Stomach smooth muscle (tissue), 2 donors: Measurements from ENCODE around the gene TRPM3.
"Not testable (repeated sequence)": the region's sequence is repeated elsewhere in the genome, so short reads cannot be mapped to it uniquely, and the experiment has no call there.

ENCODE experiments used
- H3K27ac ChIP-seq: one replicate; pipeline ENCODE4 v1.7.0; 2013; ENCODE audit warnings: mild to moderate bottlenecking, low read length, inconsistent platforms
- H3K27me3 ChIP-seq, 2 donors: one replicate each; pipeline ENCODE4 v1.7.0; 2013; ENCODE audit warnings: low read length in 2 of 2; ENCODE audit not compliant: insufficient read depth in 2 of 2, control insufficient read depth in 1 of 2
- H3K36me3 ChIP-seq, 2 donors: one replicate each; pipeline ENCODE4 v1.7.0; 2013; ENCODE audit warnings: low read length in 2 of 2; ENCODE audit not compliant: control insufficient read depth in 2 of 2, insufficient read depth in 2 of 2
- H3K4me1 ChIP-seq: one replicate; pipeline ENCODE4 v1.7.0; 2013; ENCODE audit warnings: low read length; ENCODE audit not compliant: control insufficient read depth, insufficient read depth
- H3K4me3 ChIP-seq, 2 donors: one replicate each; pipeline ENCODE4 v1.7.0; 2013; ENCODE audit warnings: low read length in 2 of 2
- H3K9ac ChIP-seq, 2 donors: one replicate each; pipeline ENCODE4 v1.7.0; 2013; ENCODE audit warnings: low read length in 2 of 2, mild to moderate bottlenecking in 1 of 2
- H3K9me3 ChIP-seq, 2 donors: one replicate each; pipeline ENCODE4 v1.7.0; 2013; ENCODE audit warnings: low read length in 2 of 2; ENCODE audit not compliant: control insufficient read depth in 2 of 2
- donor health status: healthy.
- donor health status: Pancreatic carcinoma.

The TRPM3 gene

DNA sequence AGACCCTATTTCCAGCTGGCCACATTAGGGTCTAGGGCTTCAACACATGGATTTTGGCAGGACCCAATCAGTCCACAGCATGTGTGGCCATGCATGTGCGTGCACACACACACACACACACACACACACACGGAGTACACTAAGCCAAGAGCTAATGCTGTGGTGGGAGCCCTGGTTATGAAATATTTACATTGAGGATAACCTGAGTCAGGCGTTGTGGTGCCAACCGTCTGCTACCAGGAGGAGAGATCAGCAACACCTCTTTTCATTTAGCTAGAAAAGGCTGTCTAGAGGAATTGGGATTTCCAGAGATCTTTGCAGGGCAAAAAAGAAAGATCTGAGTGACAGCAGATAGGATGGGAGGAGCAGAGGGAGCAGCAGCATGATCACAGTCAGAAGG is 141.5 kb downstream of the TRPM3 start:
- peaks cover 0 to 2% of the 10 kb centered on the region in 2 donors for H3K27me3 ChIP-seq
- H3K4me3 ChIP-seq: no peak overlapping the region
- H3K4me1 ChIP-seq: no peaks in the 10 kb centered on the region
- no peak overlapping the region for H3K9ac ChIP-seq
- H3K27ac ChIP-seq: no peak overlapping the region
- H3K36me3 ChIP-seq: no peaks in the 10 kb centered on the region
- peaks cover 0 to 2% of the 10 kb centered on the region in 2 donors for H3K9me3 ChIP-seq

- no peak overlapping the region for H3K4me3 ChIP-seq
- no peaks in the 10 kb centered on the region for H3K9me3 ChIP-seq
- H3K27ac ChIP-seq: no peak overlapping the region
- H3K27me3 ChIP-seq: peaks cover 0 to 2% of the 10 kb centered on the region in 2 donors
- H3K4me1 ChIP-seq: no peaks in the 10 kb centered on the region
- no peaks in the 10 kb centered on the region for H3K36me3 ChIP-seq
- no peak overlapping the region for H3K9ac ChIP-seq
These were observed 143.3 kb downstream of the TRPM3 start for GRCh38 chr9:70978085-70978484.

- Histone ChIP-seq H3K9ac (no peak overlapping the region), H3K4me3 (no peak overlapping the region), H3K36me3 (no peaks in the 10 kb centered on the region), H3K27me3 (peaks cover 0 to 2% of the 10 kb centered on the region in 2 donors), H3K9me3 (no peaks in the 10 kb centered on the region), H3K27ac (no peak overlapping the region), H3K4me1 (no peaks in the 10 kb centered on the region)
These were observed 145.6 kb downstream of the TRPM3 start for GRCh38 chr9:70975821-70976220.

GRCh38 chr9:70971723-70972122 is 149.7 kb downstream of the TRPM3 start:
- no peaks in the 10 kb centered on the region for H3K4me1 ChIP-seq
- no peak overlapping the region for H3K27ac ChIP-seq
- H3K36me3 ChIP-seq: no peaks in the 10 kb centered on the region
- no peaks in the 10 kb centered on the region for H3K9me3 ChIP-seq
- H3K9ac ChIP-seq: no peak overlapping the region
- H3K4me3 ChIP-seq: no peak overlapping the region
- H3K27me3 ChIP-seq: peaks cover 0 to 2% of the 10 kb centered on the region in 2 donors

DNA sequence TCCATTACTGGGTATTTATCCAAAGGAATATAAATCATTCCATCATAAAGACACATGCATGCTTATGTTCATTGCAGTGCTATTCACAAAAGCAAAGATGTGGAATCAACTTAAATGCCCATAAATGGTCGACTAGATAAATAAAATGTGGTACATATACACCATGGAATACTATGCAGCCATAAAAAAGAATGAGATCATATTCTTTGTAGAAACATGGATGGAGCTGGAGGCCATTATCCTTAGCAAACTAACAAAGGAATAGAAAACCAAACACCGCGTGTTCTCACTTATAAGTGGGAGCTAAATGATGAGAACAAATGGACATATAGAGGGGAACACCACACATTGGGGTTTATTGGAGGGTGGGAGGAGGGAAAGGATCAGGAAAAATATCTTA is 155.0 kb downstream of the TRPM3 start:
- not testable (repeated sequence) for H3K9ac ChIP-seq, H3K36me3 ChIP-seq, H3K4me3 ChIP-seq, H3K27me3 ChIP-seq, H3K4me1 ChIP-seq, H3K27ac ChIP-seq, H3K9me3 ChIP-seq

- Histone ChIP-seq H3K9me3 (peaks cover 0 to 5% of the 10 kb centered on the region in 2 donors), H3K36me3 (no peaks in the 10 kb centered on the region), H3K27ac (no peak overlapping the region), H3K4me3 (no peak overlapping the region), H3K27me3 (no peaks in the 10 kb centered on the region), H3K4me1 (no peaks in the 10 kb centered on the region), H3K9ac (no peak overlapping the region)
These were observed 156.6 kb downstream of the TRPM3 start for GRCh38 chr9:70964861-70965260.

GRCh38 chr9:70963554-70963953 is 157.9 kb downstream of the TRPM3 start:
- H3K27ac ChIP-seq: no peak overlapping the region
- peaks cover 0 to 5% of the 10 kb centered on the region in 2 donors for H3K9me3 ChIP-seq
- no peaks in the 10 kb centered on the region for H3K4me1 ChIP-seq

DNA sequence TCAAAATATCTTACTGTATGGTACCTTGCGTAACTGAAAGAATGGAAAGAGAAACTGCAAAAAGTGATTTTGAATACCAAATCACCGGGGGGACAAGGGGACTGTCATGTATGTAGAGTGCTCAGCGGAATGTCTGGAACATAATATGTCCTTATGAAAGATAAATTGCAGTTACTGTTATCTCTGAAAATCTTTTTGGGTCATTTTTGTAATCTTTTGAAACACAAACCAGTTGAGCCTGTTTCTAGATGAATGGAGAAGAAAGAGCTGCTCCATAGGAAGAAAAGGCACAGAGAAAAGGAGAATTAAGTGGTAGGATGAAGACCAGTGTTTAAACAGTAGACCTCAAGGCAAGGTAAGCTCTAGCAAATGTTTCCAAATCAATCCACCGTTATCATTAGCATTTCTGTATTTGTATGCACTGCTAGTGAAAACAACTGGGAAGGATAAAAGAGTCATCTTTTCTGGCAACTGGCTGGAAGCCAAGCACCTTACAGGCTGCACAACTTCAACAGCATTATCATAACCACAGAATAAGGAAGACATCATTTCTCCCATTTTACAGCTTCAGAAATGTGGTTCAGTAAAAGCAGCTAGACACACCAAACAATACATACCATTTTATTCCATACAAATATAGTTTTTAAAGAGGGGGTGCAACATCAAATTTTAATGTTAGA is 158.5 kb downstream of the TRPM3 start:
- Histone ChIP-seq H3K4me3 (no peak overlapping the region), H3K4me1 (no peaks in the 10 kb centered on the region), H3K27ac (no peak overlapping the region), H3K27me3 (no peaks in the 10 kb centered on the region), H3K9me3 (peaks cover 0 to 5% of the 10 kb centered on the region in 2 donors), H3K36me3 (no peaks in the 10 kb centered on the region), H3K9ac (no peak overlapping the region)

More at GRCh38 chr9:70963554-70963953, 157.9 kb downstream of the TRPM3 start:
- H3K9ac ChIP-seq: no peak overlapping the region
- no peaks in the 10 kb centered on the region for H3K36me3 ChIP-seq
- no peaks in the 10 kb centered on the region for H3K27me3 ChIP-seq
- H3K4me3 ChIP-seq: no peak overlapping the region

DNA sequence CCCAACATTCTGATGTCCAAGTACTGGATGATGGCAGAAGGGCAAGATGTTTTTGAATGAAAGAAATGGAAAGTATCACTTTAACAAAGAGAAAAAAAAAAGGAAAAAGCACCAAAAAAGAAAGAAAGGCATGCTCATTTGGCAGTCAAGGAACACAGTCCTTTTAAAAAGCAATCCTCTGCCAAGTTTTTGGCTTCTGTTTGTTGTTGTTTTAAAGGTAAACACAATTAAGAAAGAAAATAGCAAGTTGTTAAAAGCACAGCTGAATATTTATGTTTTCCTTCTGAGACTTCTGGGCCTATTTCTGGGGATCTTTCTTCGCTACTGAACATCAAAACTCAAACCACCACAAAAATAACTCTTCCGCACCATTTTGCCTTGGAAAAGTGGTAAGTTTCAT is 162.1 kb downstream of the TRPM3 start:
- no peaks in the 10 kb centered on the region for H3K9me3 ChIP-seq
- H3K27me3 ChIP-seq: no peaks in the 10 kb centered on the region
- no peak overlapping the region for H3K4me3 ChIP-seq
- no peak overlapping the region for H3K27ac ChIP-seq
- no peaks in the 10 kb centered on the region for H3K4me1 ChIP-seq
- no peaks in the 10 kb centered on the region for H3K36me3 ChIP-seq
- H3K9ac ChIP-seq: no peak overlapping the region

- Histone ChIP-seq H3K36me3 (no peaks in the 10 kb centered on the region), H3K27me3 (no peaks in the 10 kb centered on the region), H3K9me3 (no peaks in the 10 kb centered on the region), H3K4me3 (no peak overlapping the region), H3K9ac (no peak overlapping the region), H3K4me1 (no peaks in the 10 kb centered on the region), H3K27ac (no peak overlapping the region)
These were observed 166.8 kb downstream of the TRPM3 start for GRCh38 chr9:70954596-70955143.

GRCh38 chr9:70954126-70954525 is 167.3 kb downstream of the TRPM3 start:
- Histone ChIP-seq H3K27ac (no peak overlapping the region), H3K9ac (no peak overlapping the region), H3K4me1 (no peaks in the 10 kb centered on the region), H3K4me3 (no peak overlapping the region), H3K27me3 (no peaks in the 10 kb centered on the region), H3K36me3 (no peaks in the 10 kb centered on the region), H3K9me3 (no peaks in the 10 kb centered on the region)
